ENCODE measurements around the gene ADSL. TPM values are rescaled to one million over a fixed set of nuclear protein-coding genes. Genes with fewer than 3 reads are reported as not detected.

Gene ADSL
- total and polyA plus RNA-seq, 2 of the 8 experiments (the other 6 are each of a cell fraction or from before 2014, with no cell fraction given): 197 to 218 TPM

GRCh38 chr22:40346185-40347118 lies at the start of gene ADSL (continued):
- no peak for TF ChIP-seq SP4 (IDR thresholded peaks at IDR 0.05; ENCODE audit: low read length)
- TF ChIP-seq CHD2 (IDR thresholded peaks at IDR 0.05; ENCODE audit: low read length): no peak
- no peak for TF ChIP-seq ATF3 (IDR thresholded peaks at IDR 0.05; ENCODE audit: insufficient read depth, low read depth, low read length)
- TF ChIP-seq MAX (IDR thresholded peaks at IDR 0.05): peak; percentile 86
- no peak for TF ChIP-seq RNF2 (IDR thresholded peaks at IDR 0.05; ENCODE audit: borderline replicate concordance, low read depth, low read length, missing control alignments, poor library complexity, severe bottlenecking)
- no peak for TF ChIP-seq POU5F1 (IDR thresholded peaks at IDR 0.05; ENCODE audit: low read depth, low read length)
- peak; percentile 41 for TF ChIP-seq USF2 (IDR thresholded peaks at IDR 0.05; ENCODE audit: low read length)
- TF ChIP-seq SIN3A (conservative IDR thresholded peaks at IDR 0.05 in 1 of 2, IDR thresholded peaks at IDR 0.05 in 1 of 2; ENCODE audit: low read depth in 1 of 2, low read length in 2 of 2): peak; percentile 80 to 86; a peak in 1 of 4 replicates
- no peak for TF ChIP-seq TEAD4 (IDR thresholded peaks at IDR 0.05; ENCODE audit: low read depth, low read length)
- TF ChIP-seq RFX5 (IDR thresholded peaks at IDR 0.05; ENCODE audit: borderline replicate concordance, low read depth, low read length): 0 out of 2 replicates have a peak, but pooled peaks have one; percentile 24
- peak; percentile 80 for TF ChIP-seq TAF1 (IDR thresholded peaks at IDR 0.05; ENCODE audit: low read depth, low read length)
- no peak for TF ChIP-seq EGR1 (IDR thresholded peaks at IDR 0.05; ENCODE audit: borderline replicate concordance, low read depth, low read length)
- TF ChIP-seq KDM4A (IDR thresholded peaks at IDR 0.05; ENCODE audit: low read depth, low read length, severe bottlenecking): no peak
- no peak for TF ChIP-seq BRCA1 (IDR thresholded peaks at IDR 0.05; ENCODE audit: low read depth, low read length)
- peak; percentile 31 for TF ChIP-seq SAP30 (IDR thresholded peaks at IDR 0.05; ENCODE audit: insufficient read depth, insufficient replicate concordance, low read length)
- no peak for TF ChIP-seq SP2 (IDR thresholded peaks at IDR 0.05; ENCODE audit: low read length)
- TF ChIP-seq TBP (IDR thresholded peaks at IDR 0.05; ENCODE audit: low read depth, low read length): peak; percentile 64; the same call in 1 of the 2 replicates
- peak; percentile 91 for TF ChIP-seq ASH2L (IDR thresholded peaks at IDR 0.05; ENCODE audit: low read length)
- TF ChIP-seq YY1 (IDR thresholded peaks at IDR 0.05; ENCODE audit: low read depth, low read length): peak; percentile 53; the same call in 1 of the 2 replicates

All from H1 (cell line).